Measurements from ENCODE around the gene PRKD1. TPM values are rescaled to one million over a fixed set of nuclear protein-coding genes. Genes with fewer than 3 reads are reported as not detected.

Gene PRKD1
- total RNA-seq, 3 donors from 2014 or later = 0.93 to 10.2 (median 3.1) TPM

DNA sequence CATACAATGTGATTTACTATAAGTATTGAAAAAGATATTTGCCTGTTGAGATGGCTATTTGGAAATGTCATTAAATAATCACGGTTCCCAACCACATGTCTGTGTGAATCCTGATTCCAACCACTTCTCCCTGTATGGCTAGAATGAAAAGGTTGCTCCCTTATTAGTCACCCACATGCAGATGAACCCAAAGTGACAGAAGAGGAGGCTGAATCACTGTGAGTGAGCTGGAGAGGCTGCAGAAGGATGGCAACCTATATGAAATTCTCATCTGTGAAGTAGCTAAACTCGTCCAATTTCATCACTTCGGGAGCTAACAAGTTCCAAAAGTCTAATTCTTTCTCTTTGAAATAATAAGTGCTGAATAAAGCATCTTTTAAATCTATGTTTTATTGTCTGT, 300.5 kb downstream of the PRKD1 start:
- Histone ChIP-seq H3K4me3 (no peak overlapping the region), H3K9me3 (no peaks in the 10 kb centered on the region), H3K36me3 (ENCODE audit: low read depth) (no peaks in the 10 kb centered on the region), H3K4me1 (ENCODE audit: low read depth) (no peaks in the 10 kb centered on the region)
- DNase-seq (no peak), ATAC-seq (no peak)
- TF ChIP-seq, protein P1, sequence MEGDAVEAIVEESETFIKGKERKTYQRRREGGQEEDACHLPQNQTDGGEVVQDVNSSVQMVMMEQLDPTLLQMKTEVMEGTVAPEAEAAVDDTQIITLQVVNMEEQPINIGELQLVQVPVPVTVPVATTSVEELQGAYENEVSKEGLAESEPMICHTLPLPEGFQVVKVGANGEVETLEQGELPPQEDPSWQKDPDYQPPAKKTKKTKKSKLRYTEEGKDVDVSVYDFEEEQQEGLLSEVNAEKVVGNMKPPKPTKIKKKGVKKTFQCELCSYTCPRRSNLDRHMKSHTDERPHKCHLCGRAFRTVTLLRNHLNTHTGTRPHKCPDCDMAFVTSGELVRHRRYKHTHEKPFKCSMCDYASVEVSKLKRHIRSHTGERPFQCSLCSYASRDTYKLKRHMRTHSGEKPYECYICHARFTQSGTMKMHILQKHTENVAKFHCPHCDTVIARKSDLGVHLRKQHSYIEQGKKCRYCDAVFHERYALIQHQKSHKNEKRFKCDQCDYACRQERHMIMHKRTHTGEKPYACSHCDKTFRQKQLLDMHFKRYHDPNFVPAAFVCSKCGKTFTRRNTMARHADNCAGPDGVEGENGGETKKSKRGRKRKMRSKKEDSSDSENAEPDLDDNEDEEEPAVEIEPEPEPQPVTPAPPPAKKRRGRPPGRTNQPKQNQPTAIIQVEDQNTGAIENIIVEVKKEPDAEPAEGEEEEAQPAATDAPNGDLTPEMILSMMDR (IDR thresholded peaks at IDR 0.05) = no peak
- intact Hi-C loops (cut with DNase I, micrococcal nuclease) = no loop called here

DNA sequence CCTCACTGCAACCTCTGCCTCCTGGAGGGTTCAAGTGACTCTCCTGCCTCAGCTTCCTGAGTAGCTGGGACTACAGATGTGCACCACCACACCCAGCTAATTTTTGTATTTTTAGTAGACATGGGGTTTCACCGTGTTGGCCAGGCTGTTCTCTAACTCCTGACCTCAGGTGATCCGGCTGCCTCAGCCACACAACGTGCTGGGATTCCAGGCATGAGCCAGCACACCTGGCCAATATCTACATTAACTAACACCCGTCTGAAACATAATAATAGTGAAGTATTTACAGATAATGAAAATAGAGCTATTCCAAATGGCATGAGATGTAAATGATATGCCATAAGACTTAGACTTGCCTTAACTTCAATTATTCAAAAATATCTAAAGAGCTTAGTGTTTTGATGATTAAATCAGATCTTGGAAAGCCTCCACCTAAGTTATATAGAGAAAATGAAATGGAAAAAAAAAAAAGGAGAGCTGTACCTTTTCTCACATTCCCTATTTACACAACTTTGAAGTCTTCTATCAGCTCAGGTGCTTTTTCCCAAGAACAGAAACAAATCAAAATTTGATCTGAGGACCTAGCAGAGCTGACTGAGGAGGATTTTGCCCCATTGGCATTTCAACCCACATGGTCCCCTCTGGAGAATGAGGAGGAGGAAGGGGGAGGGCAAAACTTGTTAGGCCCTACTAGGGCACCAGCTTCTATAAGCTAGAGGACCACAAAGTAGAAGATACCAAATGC, 309.2 kb downstream of the PRKD1 start:
- H3K9me3 ChIP-seq = no peaks in the 10 kb centered on the region
- H3K4me1 ChIP-seq (ENCODE audit: low read depth) = no peaks in the 10 kb centered on the region
- TF ChIP-seq, protein P1 (IDR thresholded peaks at IDR 0.05) = no peak
- no peaks in the 10 kb centered on the region for H3K36me3 ChIP-seq (ENCODE audit: low read depth)
- DNase-seq (no peak), ATAC-seq (no peak)
- H3K4me3 ChIP-seq = no peak overlapping the region
- intact Hi-C loops (cut with DNase I, micrococcal nuclease) = no loop called here

DNA sequence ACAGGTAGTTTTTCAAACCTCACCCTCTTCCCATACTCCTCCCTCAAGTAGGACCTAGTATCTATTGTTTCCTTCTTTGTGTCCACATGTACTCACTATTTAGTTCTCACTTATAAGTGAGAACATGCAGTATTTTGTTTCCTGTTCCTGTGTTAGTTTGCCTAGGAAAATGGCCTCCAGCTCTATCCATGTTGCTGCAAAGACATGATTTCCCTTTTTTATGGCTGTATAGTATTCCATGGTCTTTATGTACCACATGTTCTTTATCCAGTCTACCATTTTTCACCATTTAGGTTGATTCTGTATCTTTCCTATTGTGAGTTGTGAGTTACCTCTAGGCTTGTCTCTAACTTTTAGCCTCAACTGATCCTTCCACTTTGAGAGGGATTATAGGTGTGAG, 310.7 kb downstream of the PRKD1 start:
- DNase-seq (no peak), ATAC-seq (no peak)
- no peak overlapping the region for H3K4me3 ChIP-seq
- no peaks in the 10 kb centered on the region for H3K9me3 ChIP-seq
- H3K36me3 ChIP-seq (ENCODE audit: low read depth) = no peaks in the 10 kb centered on the region
- intact Hi-C loops (cut with DNase I, micrococcal nuclease) = no loop called here
- no peaks in the 10 kb centered on the region for H3K4me1 ChIP-seq (ENCODE audit: low read depth)
- TF ChIP-seq, protein P1 (IDR thresholded peaks at IDR 0.05) = no peak

DNA sequence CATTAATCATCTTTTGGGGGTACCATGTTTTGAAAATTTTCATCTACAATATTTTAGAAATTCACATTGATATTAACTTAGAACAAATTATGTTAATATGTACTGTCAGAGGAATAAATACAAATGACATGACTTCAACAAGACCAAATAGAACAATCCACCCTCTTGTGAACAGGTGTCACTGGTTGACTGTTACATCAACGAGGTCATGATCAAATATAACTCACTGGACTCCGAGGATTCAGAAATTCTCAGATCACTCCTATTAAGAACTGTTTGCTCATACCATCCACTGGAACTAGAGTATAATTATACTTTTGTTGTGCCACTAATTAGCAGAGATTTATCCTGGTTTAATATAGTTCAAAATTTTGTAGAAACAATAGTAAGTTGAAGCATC, 318.8 kb downstream of the PRKD1 start:
- H3K4me3 ChIP-seq = no peak overlapping the region
- H3K9me3 ChIP-seq = no peaks in the 10 kb centered on the region
- no peaks in the 10 kb centered on the region for H3K4me1 ChIP-seq (ENCODE audit: low read depth)
- DNase-seq (no peak), ATAC-seq (no peak)
- intact Hi-C loops (cut with DNase I, micrococcal nuclease) = no loop called here
- TF ChIP-seq, protein P1 (IDR thresholded peaks at IDR 0.05) = no peak
- H3K36me3 ChIP-seq (ENCODE audit: low read depth) = no peaks in the 10 kb centered on the region

DNA sequence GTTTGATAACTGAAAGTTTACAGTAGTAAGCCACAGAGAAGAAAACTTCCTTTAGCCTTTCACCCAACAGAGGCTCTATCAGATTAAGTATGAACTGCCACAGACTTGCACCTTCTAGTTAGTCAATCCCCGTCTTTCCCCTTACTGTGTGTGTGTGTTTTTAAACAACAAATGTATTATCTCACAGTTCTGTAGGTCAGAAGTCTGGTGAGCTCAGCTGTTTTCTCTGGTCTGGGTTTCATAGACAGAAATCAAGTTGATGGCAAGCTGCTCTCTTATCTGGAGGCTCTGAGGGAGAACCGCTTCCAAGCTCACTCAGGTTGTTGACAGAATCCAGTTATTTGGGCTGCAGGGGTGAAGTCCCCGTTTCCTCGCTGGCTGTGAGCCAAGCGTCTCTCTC, 320.5 kb downstream of the PRKD1 start:
- Histone ChIP-seq H3K36me3 (ENCODE audit: low read depth) (no peaks in the 10 kb centered on the region), H3K4me3 (no peak overlapping the region), H3K9me3 (no peaks in the 10 kb centered on the region), H3K4me1 (ENCODE audit: low read depth) (no peaks in the 10 kb centered on the region)
- no peak for DNase-seq
- intact Hi-C loops (cut with DNase I, micrococcal nuclease) = no loop called here
- ATAC-seq = no peak
- TF ChIP-seq, protein P1 (IDR thresholded peaks at IDR 0.05) = no peak
